AG04449 (cell line): ENCODE results near the gene GRIP2.

Source experiments
- CTCF ChIA-PET: fragments of 350-600 bp; formaldehyde crosslinking; extraction: SDS; loops from one replicate; lab custom pipeline; 2021; ENCODE audit warnings: antibody characterized with exemption; lab: Yijun Ruan, JAX
- POLR2A ChIA-PET: fragments of 400-600, 350-600 bp; formaldehyde crosslinking; extraction: SDS; loops from one replicate; lab custom pipeline; 2020; ENCODE audit warnings: antibody characterized with exemption, inconsistent platforms; lab: Yijun Ruan, JAX
- DNase-seq: peaks from one replicate; pipeline ENCODE4 v3.0.0-alpha.2; 2010; ENCODE audit warnings: low read depth, low spot score
- H3K4me3 ChIP-seq: 2 replicates; pipeline ENCODE4 v1.5.1; 2011; ENCODE audit warnings: low read depth, mild to moderate bottlenecking, control low read depth, low read length
- CTCF ChIP-seq: IDR thresholded peaks from one replicate; pipeline ENCODE4 v1.5.1; 2011; ENCODE audit warnings: mild to moderate bottlenecking, moderate library complexity, low read length, control low read depth, inconsistent platforms; ENCODE audit not compliant: insufficient read depth; ENCODE audit errors: missing control alignments

Gene GRIP2

DNA sequence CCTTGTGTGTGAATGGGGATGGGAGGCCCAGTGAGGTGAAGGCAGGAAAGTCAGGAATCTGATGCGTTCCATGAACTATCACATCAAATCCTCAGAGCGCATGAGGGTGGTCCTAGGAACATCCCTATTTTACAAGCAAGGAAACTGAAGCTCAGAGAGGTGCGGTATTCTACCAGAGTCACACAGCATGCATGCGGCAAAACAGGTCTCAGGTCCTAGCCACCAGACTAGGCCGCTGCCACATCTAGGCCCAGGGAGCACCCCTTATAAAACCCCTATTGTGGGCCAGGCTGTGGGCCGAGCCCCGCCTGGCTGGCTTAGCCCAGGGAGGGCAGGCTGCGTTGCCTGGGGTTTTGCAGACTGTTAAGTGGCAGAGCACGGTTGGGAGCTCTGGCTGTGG, 17.9 kb upstream of the GRIP2 start:
- ChIA-PET POLR2A (no interaction called here), CTCF (interaction anchor here (0.8 to 5.1 kb wide), 2 partner anchors 11 to 50 kb away, joined by 4 to 30 read pairs; no protein-coding TSS in a partner anchor)
- DNase-seq: no peak
- no peak for TF ChIP-seq CTCF
- no peak overlapping the region for H3K4me3 ChIP-seq

GRCh38 chr3:14555835-14556234, 15.7 kb upstream of the GRIP2 start:
- TF ChIP-seq CTCF: no peak
- ChIA-PET POLR2A (no interaction called here), CTCF (interaction anchor here (5.1 kb wide), 1 partner anchor 9 kb away, joined by 30 read pairs; no protein-coding TSS in a partner anchor)
- H3K4me3 ChIP-seq: no peak overlapping the region
- no peak for DNase-seq

DNA sequence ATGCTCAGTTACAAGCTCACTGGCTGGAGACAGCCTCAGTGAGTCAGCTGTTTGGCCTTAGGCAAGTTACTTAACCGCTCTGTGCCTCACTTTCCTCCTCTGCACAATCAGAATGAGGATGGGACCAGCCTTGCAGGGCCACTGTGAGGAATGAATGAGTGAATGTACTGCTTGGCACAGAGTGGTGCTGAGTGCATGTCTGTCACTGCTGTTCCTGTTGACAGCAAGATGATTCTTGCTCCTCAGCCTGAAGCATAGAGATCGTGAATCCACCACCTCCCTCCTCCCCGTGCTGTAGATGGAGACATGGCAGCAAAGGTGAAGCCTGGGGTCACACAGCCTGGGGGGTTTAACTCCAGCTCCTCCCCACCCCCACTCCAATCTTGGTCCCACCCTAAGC, 14.6 kb upstream of the GRIP2 start:
- TF ChIP-seq CTCF: no peak
- ChIA-PET CTCF (interaction anchor here (1.2 kb wide), 1 partner anchor 9 kb away, joined by 4 read pairs; no protein-coding TSS in a partner anchor), POLR2A (no interaction called here)
- no peak for DNase-seq
- H3K4me3 ChIP-seq: no peak overlapping the region

GRCh38 chr3:14553871-14554270, 13.7 kb upstream of the GRIP2 start:
- CTCF ChIA-PET: interaction anchor here (0.6 to 3.5 kb wide), 3 partner anchors 8 to 351 kb away, joined by 3 to 16 read pairs (median 4); no protein-coding TSS in a partner anchor
- no peak for TF ChIP-seq CTCF

GRCh38 chr3:14552717-14553116, 12.6 kb upstream of the GRIP2 start:
- no peak for TF ChIP-seq CTCF
- CTCF ChIA-PET: interaction anchor here (1.0 to 3.5 kb wide), 5 partner anchors 9 to 656 kb away, joined by 3 to 16 read pairs (median 5); partner anchors contain the start of genes LSM3 and XPC
- POLR2A ChIA-PET: no interaction called here

More at GRCh38 chr3:14553871-14554270, 13.7 kb upstream of the GRIP2 start:
- POLR2A ChIA-PET: no interaction called here
- no peak for DNase-seq
- H3K4me3 ChIP-seq: no peak overlapping the region

DNA sequence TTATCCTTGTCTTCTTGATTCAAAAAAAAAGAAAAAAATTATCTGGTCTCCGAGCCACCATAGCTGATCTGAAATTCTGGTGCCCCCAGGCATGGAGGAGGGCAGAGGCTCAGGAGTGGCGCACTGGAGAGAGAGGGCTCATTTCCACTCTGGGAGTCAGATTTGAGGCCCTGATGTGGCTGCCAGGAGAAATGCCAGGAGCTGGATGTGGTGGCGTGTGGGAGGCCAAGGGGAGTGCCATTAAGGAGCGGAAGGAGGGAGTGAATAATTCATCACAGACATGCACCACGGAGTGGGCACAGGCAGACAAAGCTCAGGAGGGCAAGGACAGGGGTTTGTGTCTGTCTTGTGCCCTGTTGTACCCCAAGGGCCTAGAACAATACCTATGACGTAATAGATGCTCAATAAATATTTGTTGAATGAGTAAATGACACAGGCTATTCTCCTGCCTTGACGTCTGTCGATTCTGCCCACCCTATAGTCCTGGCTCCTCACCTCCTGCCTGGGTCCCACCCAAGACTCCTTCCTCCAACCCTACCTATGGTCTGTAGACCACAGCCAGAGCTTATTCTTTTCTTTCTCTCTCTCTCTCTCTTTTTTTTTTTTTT, 12.0 kb upstream of the GRIP2 start:
- ChIA-PET CTCF (interaction anchor here (1.0 to 3.5 kb wide), 5 partner anchors 9 to 655 kb away, joined by 3 to 16 read pairs (median 5); partner anchors contain the start of genes LSM3 and XPC), POLR2A (no interaction called here)

More at GRCh38 chr3:14552717-14553116, 12.6 kb upstream of the GRIP2 start:
- no peak overlapping the region for H3K4me3 ChIP-seq
- DNase-seq: no peak

More for the DNA sequence above, 12.0 kb upstream of the GRIP2 start:
- no peak for DNase-seq
- no peak overlapping the region for H3K4me3 ChIP-seq
- no peak for TF ChIP-seq CTCF
